NCI-H2081 treated with DMSO at 0.1 percent for 48 hours (cell line): Measurements from ENCODE around the gene LAMA5.

Source experiments
- DNase-seq: peaks from one replicate; lab custom pipeline; 2025; lab: John Stamatoyannopoulos, UW

Gene LAMA5

DNA sequence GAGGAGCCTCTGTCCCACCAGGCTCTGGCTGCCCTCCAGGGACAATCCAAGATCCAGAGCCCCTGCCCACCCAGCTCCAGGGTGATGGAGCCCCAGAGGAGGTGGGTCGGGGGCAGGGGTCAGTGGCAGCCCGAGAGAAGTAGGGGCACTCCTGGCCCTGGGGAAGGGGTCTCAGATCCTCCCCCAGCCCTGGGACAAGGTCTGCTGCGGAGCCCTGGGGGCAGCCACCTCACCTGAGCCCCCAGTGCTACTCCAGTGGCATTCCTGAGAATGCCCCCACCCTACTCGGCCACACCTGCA is 2.7 kb upstream of the LAMA5 start:
- no peak for DNase-seq

DNA sequence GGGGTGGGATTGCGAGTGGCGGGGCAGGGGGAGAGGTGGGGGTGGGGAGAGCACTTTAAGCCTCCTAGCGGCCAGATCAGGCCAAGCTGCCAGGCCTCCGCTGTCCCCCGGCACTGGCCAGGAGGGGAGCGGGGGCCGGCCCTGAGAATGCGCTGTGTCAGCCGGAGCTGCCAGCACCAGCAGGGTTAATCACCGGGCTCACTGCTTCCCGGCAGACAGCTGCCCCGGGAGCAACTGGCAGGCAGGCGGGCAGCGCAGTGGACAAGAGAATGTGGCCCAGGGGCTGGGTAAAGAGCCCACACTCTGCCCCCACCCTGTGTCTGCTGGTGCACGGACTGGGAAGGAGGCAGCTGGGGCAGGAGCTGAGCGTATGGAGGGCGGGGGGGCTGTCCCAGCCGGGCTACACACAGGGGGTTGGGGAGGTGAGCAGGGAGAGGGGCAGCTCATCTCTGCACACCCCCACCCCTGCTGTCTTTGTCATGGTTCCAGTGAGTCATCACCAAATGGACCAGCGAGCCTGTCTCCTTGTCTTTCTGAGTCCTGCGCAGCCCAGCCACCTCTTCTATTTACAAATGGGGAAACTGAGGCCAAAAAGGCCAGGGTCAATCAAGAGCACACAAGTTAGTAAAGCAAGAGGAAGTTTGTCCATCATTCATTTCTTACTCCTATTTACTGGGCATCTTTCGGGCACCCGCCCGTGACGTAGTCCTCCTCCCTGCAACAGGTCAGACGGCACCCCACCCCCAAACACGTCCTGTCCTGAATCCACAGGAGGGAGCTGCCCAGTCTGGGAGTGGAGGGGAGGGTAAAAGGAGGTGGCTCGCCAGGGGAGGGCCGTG is 2.1 kb upstream of the LAMA5 start:
- no peak for DNase-seq

DNA sequence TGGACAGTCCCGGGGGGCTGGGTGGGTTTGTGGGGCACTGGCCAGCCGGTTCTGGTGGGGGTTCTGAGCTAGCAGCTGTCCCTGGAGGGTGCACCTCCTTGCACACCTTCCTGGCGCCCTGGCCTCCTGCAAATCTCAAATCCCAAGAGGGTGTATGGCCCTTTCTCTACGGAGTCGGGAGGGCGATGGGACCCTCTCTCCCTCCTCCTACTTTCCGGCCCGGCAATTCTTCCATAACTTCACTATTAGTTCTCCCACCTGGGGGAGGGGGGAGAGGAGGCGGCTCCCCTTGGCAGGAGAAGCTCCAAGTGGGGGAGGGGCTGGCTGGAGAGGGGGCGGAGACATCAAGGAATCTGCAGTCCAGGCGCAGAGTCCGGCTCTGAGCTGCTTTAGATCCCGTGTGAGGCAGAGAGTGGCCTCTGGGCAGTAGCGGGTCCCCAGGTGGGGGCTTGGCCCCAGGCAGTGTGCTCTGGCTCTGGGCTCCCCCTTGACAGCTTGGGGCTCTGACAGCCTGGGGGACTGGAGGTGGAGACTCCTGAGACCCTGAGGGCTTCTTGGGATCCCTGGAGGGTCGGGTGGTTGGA is 1.4 kb upstream of the LAMA5 start:
- DNase-seq, result no peak

DNA sequence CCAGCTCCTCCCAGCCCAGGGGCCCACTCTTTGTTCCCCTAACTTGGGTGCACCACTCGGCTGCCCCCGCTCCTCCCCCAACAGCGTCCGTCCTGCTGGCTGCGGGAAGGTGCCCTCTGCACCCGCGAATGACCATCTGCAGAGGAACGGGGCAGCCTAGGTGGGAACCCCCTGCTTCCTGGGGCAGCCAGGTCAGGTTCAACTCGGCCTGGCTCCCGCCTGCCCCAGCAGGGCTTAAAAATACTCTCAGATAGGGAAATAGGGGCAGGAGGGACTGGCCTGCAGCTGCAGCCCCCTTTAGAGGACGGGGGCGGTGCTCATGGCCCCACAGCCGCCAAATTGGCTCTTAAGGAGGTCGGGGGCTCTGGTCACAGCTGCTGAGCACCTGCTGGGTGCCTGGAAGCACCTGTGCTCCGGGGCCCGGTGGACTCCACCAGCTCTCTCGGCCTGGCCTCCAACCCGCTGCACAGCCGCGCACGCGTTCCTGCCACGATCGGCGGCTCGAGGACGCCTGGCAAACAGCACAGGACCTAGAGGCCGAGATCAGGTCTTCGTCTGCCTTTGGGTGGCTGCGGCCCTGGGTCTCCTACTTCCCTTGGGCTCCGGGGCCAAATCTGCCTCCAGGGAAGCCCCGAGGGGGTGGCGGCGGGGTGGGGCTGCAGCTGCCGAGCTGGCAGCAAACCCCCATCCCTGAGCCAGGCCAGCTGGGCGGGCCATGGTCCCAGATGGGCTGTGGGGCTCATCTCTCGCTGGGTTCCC is 700 bp upstream of the LAMA5 start:
- DNase-seq, result no peak

DNA sequence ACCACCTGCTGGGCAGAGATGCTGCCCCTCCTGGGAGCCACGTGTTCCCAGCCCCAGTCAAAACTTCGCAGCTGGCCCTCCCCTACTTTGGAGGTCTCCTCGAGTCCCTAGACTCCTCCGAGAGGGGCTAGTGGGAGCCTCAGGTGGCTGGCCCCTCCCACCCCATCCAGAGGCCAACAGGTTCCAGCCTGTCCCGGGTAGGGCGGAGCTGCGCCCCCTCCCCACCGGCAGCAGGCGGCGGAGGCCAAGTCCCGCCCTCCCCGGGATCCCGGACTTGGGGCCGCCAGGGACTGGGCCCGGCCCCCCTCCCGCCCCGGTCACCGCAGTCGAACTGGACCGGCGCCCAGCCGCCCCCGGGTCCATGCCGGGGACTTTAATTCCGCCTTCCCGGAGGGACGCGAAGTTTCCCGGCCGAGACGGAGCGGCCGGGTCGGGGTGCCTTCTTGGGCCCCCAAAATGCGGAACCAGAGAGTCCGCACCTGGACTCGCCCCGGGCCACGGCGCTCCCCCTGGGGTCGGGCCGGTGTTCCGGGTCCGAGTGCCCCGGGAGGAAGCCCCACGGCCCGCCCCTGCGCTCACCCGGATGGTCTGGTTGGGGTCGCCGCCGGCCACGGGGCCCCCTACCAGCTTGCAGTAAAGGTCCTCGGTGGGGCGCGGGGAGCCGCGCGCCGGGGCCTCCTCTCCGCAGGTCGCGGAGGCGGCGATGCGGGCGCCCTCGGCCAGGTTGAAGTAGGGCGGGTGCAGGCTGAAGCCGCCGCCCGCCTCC is 559 bp downstream of the LAMA5 start:
- no peak for DNase-seq

DNA sequence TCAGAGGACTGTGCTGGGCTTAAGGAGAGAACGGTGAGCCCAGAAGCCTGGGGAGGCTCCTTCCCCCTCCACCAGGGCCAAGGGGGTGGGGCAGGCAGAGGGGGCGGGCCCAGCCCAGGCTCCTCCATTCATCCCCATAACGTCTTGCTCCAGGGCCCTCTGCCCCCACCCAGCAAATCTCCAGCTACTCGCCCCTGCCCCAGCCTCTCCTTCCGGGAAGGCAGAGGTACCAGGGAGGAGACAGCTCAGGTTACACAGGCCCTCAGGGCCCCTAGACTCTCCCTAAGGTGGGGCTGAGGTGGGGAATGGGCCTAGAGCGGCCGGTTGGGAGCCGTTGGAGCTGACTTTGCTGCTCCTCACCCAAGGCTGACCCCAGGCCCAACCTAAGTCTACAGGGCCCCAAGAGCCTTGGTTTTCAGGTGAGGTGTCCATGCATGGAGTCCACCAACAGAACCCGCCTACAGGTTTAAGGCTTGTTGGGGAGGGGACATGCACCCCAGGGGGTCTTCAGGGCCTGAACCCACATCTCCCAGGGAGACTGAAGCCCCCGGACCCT is 1.2 kb downstream of the LAMA5 start:
- no peak for DNase-seq

DNA sequence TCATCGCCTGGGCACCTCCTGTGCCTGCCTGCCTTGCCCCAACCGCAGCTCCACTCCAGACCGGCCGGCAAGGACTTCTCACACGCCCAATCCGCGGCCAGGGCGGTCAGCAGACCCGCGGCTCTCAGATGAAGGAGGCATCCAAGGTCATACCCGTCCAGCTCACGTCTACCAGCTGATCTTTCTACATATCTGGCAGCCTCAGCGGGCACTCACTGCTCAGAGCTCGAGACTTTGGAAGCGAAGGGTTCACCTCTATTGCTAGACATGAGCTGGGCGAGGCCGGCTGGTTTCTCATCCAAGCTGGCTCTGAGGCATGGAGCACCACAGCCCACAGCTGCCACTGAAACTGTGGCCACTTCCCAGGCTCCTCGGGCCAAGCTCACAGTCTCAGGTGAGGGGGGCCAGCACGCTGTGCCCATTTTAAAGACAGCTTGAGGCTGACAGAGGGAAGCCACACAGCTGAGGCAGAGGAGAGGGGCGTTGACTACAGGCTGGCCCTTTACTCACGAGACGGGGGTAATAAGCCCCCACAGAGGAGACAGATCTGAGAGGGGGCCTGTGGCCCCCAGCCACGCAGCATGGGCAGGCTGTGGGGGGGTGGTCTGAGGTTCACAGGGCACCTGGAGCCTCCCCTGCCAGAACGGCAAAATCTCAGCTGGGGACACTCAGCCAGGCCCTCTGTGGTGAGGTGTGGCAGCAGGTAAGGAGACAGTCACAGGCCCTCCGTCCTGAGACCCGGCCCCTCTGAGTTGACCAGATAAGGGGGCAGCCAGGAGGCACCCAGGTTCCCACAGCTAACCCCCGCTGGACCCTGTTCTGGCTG is 2.0 kb downstream of the LAMA5 start:
- no peak for DNase-seq

DNA sequence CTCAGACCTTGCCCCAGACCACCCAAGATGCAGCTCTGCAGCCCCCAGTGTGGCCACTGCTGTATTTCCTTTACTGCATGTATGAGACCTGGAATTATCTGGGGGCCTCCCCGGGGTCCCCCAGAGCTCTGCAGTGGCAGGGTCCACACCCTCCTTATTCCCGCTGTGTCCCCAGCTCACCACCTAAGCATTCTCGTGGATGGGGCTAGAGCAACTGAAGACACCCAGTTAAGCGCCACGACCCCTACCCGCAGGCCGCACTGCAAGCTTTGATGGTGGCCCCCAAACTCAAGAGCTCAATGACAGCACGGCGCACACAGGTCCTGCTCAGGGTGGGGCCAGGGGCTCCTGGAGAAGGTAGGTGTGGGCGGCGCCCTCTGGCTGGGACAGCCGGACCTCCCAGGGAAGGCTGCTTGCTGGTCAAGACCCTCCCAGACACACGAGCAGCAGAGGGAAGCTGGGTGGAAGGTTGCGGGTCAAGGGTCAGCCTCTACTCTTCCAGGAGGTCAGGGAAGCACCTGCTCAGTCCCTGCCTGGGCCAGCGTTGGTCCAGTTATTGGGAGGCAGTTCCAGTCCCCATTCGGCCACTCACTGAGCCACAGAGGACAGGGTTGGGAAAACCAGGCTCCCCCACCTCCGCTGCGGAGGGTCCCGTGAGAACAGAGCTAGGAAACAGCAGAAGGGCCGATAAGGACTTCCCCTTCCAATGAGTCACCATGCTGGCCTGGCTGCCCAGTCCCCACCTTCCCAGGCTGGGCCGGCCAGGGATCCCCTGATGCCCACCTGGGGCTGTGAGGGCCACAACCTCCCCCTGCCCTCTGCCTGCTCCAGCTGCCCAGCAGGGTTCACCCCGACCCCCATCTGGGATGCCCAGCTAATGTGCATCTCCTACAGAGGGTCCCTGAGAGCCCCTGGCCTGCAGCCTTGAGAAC is 2.9 kb downstream of the LAMA5 start:
- DNase-seq, result no peak

DNA sequence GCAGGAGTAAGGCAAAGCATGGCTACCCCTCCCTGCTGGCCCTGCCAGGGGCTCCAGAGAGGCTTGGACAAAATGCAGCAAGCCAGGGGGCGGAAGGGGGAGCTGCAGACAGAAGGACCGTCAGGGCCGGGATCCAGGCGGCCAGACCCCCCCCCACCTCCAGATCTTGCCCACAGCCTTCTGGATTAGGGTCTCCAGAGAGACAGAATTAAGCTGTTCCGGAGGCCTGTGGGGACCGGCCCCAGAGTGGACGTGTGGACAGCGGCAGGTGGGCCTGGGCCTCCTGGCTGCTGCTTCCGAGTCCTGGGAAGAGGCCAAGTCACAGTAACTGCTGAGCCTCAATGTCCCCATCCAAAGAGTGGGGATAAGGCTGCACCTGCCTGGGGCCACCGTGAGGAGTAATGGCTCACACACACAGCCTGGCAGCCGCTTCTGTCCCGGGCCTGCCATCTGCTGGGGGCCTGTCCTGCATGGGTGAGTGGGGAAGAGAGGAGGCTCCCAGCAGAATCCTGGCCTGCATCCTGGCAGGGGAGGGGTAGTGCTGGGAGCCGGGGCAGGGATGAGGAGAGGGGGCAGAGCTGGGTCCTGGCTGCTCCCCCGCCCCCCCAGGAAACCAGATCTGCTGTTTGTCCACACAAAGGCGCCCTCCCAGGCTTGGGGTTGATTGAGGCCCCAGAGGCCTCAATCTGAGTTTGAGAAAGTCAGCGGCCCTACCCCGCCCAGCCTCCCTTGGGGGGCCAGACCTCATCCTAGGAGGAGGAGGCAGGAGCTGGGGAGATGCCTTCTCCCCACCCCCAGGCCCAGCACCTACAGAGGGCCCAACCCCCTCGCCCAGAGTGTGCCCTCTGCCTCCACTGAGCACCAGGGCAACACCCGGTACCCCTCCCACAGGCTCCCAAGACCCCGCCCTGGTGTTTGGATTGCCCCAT is 3.9 kb downstream of the LAMA5 start:
- DNase-seq, result no peak

DNA sequence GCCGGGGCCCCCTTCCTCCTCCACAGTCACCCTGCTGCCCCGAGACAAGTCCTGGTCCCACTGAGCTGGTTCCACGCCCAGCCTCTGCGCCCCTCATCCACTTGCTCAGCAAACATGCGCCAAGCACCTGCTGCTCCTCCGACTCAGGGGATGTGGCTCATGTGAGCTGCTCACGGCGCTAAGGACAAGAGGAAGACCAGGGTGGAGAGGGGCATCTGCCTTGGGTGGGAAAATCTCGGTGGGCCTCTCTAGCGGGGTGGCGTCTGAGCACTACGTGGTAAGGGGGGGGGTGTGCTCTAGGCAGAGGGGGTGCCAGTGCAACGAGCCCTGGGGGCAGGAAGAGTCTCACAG is 4.5 kb downstream of the LAMA5 start:
- DNase-seq, result no peak

DNA sequence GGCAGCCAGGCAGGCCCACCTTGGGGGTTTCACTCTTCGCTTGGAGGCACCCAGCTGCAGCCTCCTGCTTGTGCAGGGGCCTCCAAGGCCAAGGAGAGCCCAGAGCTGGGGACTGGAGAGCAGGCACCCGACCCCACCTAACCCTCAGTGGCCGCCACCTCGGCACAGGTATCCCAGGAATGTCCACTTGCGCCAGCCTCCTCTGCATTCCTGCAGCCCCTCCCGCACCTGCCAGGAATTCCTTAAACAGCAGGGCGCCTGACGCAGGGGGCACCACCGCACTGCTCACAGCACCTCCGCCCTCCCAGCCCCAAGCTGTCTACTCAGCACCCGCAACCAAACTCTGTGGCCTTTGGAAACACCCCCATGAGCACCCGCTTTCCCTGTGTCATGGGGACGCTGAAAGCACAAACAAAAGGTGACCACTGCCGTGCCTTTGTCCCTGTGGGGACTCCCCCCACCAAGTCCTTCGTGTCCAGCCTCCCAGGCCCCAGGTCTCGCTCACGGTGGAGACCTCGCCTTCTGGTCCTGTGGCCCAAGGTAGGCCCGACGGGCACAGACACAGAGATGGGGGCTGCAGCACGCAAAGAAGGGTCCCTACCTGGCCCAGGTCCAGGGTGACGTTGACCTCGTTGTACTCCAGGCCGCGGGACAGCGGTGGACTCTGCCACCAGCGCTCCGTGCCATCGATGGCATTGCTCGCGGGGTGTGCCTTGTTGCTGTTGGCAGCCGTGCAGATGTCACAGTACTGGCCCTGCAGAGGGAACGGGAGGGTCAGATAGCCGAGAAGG is 5.1 kb downstream of the LAMA5 start:
- DNase-seq, result no peak

DNA sequence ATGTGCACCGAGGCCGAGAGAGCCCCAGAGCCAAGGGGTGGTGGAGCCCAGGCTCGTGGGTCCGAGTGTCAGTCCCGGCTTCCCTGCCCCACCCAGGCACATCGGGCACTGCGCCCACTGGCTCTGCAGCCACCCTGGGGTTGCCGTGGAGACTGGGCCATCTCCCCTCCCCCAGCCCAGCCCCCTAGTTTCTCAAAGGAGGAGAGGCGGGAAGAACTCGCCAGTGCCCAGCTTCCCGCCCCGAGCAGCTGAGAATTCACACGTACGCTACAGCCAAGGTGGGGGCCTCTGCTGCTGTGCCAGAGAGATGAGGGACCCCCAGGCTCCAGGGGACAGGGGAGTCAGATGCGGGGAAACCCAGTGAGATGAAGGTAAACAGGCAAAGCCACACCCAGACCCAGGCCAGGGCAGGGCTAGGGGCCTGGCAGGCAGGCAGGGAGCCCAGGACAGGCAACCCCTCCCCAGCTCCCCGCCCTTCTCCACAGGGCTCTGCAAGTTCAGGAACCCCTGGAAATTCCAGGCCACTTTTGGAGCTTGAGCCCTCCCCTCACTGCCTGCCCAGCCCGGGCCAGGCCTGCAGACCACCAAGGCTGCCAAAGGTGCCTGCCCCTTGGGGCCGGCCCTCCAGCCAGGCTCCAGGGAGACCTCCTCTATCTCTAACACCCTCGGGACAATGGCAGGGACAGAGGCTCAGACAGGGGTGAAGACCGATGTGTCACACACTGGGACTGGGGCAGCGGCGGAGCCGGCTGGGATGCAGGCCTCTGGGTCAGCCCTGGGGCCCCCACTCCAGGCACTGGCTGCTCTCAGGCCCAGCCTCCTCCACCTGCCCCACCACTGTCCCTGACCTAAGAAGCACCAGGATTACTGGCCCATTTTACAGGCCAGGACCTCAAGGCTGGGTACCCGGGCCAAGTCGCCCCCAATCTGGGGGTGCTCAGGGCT is 6.0 kb downstream of the LAMA5 start:
- DNase-seq, result no peak

DNA sequence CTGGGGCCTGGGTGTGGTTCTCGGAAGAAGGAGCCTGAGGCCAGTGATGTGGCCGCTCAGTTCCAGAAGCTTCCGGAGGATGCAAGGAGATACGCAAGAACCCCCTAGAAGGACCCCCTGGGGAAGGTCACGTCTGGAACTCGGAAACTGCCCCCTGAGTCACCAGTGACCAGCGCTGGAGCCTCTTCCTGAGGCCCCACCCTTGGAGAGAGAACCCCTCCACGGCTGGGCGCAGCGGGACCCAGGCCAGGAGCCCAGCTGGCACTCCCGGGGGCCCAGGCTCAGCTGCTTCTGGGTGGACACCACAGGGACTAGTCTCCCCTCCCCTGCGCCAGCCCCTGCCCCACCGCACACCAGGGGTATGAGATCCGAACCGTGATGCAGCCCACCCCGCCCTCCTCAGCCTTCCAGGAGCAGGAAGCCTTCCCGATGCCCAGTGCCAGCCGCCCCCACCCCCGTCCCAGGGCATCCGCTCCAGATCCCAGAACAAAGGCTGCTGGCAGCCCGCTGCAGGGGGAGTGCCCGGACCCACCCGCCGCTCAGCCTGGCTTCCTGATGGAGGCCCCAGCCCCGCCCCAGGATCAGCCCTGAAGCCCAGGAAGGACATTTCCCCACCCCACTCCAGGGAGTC is 7.5 kb downstream of the LAMA5 start:
- DNase-seq, result no peak

DNA sequence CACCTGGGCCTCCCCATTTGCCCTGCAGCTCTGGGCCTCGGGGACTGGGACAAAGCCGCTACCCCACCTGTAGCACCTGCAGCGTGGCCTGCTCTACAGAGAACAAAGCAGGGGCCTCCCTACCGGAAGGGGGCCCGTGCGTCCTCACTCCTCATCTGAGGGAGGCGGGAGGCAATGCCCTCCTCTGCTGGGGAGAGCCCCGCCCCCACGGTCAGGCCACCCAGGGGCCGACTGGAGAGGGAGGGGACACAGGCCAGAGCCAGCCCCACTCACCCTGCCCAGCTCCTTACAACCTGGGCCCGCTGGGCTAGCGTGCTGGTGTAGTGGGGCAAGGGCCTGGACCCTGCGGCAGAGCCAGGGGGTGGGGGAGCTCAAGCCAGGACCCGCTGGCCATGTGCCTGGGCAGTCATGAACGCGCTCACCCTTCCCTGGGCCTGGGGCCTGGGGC is 8.0 kb downstream of the LAMA5 start:
- no peak for DNase-seq

DNA sequence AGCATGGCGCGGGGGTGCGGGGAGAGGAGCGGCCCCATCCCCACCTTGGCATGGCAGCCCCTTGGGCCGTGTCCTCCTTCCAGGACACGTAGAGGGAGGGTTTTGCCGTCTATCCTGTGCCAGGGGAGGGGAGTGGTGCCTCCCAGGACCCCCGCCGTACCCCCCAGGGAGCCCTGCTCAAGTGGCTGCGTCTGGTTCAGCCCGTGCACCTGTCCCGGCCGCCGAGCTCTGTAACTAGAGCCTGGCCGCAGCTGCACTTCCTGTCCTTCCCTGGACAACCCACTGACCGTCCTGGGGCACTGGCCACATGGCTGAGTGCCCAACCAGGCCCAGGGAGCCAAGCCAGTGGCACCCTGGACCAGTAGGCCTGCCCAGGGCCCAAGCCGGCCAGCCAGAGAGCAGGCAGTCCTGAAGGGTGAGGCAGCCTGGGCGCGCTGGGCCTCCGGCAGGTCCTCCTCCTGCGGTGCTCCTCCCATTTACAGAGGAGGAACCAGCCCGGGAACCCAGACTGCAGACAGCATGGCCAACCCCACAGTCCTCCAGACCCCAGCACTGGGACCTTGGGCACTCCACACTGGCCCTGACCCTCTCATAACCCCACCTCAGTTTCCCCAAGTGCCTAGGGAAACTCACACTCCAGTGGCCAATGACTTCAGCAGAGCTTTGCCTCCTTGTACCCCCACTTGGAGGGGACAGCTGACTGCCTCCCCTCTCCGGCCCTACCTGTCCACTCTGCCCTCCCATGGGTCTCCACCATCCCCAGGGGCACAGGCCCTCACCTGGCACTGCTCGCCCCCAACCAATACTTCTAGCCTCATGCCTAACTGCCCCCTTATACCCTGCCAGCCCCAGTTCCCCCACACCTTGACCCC is 8.7 kb downstream of the LAMA5 start:
- no peak for DNase-seq

DNA sequence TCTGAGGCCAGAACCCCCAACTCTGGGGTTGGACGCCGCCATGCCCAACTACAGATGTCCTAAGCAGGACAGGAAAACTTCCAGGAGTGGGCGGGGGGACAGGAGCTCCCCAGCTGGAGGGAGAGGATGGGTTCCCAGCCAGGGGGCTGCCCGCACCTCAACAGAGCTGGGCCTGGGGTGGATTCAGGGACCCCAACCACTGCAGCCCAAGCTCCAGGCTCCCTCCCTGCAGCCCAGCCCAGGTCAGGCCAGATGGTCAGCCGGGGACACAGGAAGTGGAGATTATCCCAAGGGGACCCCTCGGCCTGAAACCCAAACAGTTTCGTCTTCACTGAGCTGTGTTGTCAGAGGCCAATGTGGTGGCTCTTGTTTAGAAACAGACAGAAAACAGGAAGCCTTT is 9.4 kb downstream of the LAMA5 start:
- DNase-seq, result no peak
